ENCODE results near the gene ADGRL3.

The ADGRL3 gene

DNA sequence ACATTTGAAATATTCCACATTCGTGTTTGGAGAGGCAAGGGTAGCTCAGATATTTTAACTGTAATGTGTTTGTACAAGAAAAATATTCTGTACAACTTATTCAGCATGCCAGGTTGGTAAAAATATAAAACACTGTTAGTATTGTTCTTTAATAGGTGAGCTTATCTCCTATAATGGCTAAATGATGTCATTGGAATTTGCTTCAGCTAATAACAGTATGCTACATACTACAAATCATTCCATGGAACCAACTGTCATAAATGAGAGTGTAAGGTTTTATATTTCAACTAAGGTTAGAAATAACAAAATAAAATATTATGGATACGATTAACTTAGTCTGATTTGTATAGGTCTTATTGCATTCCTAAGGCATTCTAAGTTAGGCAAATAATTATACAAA is 206.6 kb downstream of the ADGRL3 start:
- H3K36me3 ChIP-seq (ENCODE audit: low read length) = no peaks in the 10 kb centered on the region
- H4K20me1 ChIP-seq (ENCODE audit: low read depth, low read length) = no peaks in the 10 kb centered on the region
- no peaks in the 10 kb centered on the region for H3K9me3 ChIP-seq (ENCODE audit: insufficient read depth, low read length)
- H3K4me2 ChIP-seq (ENCODE audit: low read depth, low read length, poor library complexity, severe bottlenecking) = no peak overlapping the region
- H3F3A ChIP-seq (ENCODE audit: insufficient read depth) = no peaks in the 10 kb centered on the region
- H3K9ac ChIP-seq (ENCODE audit: low read length) = no peak overlapping the region
- H3K9me2 ChIP-seq (replicated peaks; ENCODE audit: insufficient read depth, low read length) = no peaks in the 10 kb centered on the region
- H3K27ac ChIP-seq (ENCODE audit: low read depth, low read length) = no peak overlapping the region
- no peaks in the 10 kb centered on the region for H3K27me3 ChIP-seq (ENCODE audit: low read length)
- H3K79me2 ChIP-seq (ENCODE audit: insufficient read depth, low read length) = no peaks in the 10 kb centered on the region
- H3K4me3 ChIP-seq (ENCODE audit: insufficient read depth, low read length, poor library complexity, severe bottlenecking) = no peak overlapping the region
- TF ChIP-seq, protein P1, sequence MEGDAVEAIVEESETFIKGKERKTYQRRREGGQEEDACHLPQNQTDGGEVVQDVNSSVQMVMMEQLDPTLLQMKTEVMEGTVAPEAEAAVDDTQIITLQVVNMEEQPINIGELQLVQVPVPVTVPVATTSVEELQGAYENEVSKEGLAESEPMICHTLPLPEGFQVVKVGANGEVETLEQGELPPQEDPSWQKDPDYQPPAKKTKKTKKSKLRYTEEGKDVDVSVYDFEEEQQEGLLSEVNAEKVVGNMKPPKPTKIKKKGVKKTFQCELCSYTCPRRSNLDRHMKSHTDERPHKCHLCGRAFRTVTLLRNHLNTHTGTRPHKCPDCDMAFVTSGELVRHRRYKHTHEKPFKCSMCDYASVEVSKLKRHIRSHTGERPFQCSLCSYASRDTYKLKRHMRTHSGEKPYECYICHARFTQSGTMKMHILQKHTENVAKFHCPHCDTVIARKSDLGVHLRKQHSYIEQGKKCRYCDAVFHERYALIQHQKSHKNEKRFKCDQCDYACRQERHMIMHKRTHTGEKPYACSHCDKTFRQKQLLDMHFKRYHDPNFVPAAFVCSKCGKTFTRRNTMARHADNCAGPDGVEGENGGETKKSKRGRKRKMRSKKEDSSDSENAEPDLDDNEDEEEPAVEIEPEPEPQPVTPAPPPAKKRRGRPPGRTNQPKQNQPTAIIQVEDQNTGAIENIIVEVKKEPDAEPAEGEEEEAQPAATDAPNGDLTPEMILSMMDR (IDR thresholded peaks at IDR 0.05; ENCODE audit: insufficient read depth, low read length, poor library complexity, severe bottlenecking) = no peak
- no peak for TF ChIP-seq EZH2phosphoT487 (conservative IDR thresholded peaks at IDR 0.05; ENCODE audit: low read length)
- H2AFZ ChIP-seq (ENCODE audit: low read depth, low read length, severe bottlenecking) = no peak overlapping the region

DNA sequence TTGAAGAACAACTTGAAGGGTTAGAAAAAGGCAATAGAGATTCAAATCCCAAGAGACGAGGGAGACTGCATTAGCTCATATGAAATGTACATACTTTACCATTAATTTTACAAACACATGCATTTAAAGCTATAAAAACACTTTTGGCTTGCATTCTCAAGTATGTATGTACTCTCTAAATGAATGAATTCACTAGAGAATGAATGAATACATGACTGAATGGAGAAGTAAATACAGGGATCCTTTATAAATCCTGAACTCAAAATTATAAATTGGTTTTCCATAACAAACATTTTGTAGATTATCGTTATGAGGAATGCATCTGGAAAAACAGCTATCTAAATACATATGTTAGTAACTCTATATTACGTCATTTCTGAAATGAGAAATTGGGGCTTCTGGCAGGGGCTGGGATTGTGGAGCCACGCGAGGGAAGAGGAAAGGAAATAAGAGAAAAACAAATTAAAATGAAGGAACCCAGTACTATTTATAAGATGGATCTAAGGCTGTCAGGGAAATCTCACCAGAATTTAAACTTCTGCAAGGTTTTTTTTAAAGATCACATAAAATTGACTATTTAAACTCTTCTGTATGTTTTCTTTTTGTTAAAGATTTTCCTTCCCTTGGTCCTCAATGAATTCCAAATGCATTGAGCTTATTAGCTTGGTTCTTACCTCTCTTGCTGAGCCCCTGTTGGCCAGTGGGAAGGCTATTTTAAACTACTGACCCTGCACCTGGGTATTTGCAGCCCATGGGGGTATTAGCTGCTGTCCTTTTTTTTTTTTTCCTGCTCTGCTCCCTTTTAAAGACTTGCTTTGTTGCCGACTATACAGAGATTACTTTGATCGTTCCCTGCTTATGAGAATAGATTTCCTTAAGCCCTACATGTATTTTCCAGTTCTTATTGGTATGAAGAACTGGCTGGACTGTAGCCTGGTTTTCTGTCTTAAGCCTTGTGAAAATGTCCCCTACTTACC is 207.8 kb downstream of the ADGRL3 start:
- Histone ChIP-seq H3K4me2 (ENCODE audit: low read depth, low read length, poor library complexity, severe bottlenecking) (no peak overlapping the region), H3K79me2 (ENCODE audit: insufficient read depth, low read length) (no peaks in the 10 kb centered on the region)
- TF ChIP-seq, protein P1 (IDR thresholded peaks at IDR 0.05; ENCODE audit: insufficient read depth, low read length, poor library complexity, severe bottlenecking) = no peak
- no peak for TF ChIP-seq EZH2phosphoT487 (conservative IDR thresholded peaks at IDR 0.05; ENCODE audit: low read length)

DNA sequence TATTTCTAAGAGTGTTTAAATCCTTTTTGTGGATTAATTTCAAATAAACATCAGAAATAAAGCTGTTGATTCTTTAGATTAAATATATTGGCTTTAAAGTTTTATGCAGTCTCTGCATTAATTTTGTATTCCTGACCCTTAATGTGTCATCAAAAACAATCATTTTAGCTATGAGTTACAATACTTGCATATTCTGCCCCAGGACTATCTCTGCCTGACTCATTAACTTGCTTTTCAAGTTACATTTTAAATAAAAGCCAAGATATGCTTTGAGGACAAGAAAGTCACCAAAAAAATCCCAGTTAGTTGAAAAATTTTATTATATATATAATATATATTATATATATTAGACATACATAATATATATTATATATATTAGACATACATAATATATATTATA is 208.7 kb downstream of the ADGRL3 start:
- H3K9me3 ChIP-seq (ENCODE audit: insufficient read depth, low read length) = no peaks in the 10 kb centered on the region
- H3F3A ChIP-seq (ENCODE audit: insufficient read depth) = no peaks in the 10 kb centered on the region
- no peak overlapping the region for H3K9ac ChIP-seq (ENCODE audit: low read length)
- no peaks in the 10 kb centered on the region for H4K20me1 ChIP-seq (ENCODE audit: low read depth, low read length)
- no peak overlapping the region for H3K4me3 ChIP-seq (ENCODE audit: insufficient read depth, low read length, poor library complexity, severe bottlenecking)
- TF ChIP-seq, protein P1 (IDR thresholded peaks at IDR 0.05; ENCODE audit: insufficient read depth, low read length, poor library complexity, severe bottlenecking) = no peak
- H3K9me2 ChIP-seq (replicated peaks; ENCODE audit: insufficient read depth, low read length) = no peaks in the 10 kb centered on the region
- H3K27me3 ChIP-seq (ENCODE audit: low read length) = no peaks in the 10 kb centered on the region
- H3K4me2 ChIP-seq (ENCODE audit: low read depth, low read length, poor library complexity, severe bottlenecking) = no peak overlapping the region
- H3K27ac ChIP-seq (ENCODE audit: low read depth, low read length) = no peak overlapping the region
- H3K36me3 ChIP-seq (ENCODE audit: low read length) = no peaks in the 10 kb centered on the region
- H2AFZ ChIP-seq (ENCODE audit: low read depth, low read length, severe bottlenecking) = no peak overlapping the region
- H3K79me2 ChIP-seq (ENCODE audit: insufficient read depth, low read length) = no peaks in the 10 kb centered on the region

More for the DNA sequence above, 207.8 kb downstream of the ADGRL3 start:
- no peak overlapping the region for H3K27ac ChIP-seq (ENCODE audit: low read depth, low read length)
- H3K27me3 ChIP-seq (ENCODE audit: low read length) = no peaks in the 10 kb centered on the region
- no peaks in the 10 kb centered on the region for H3K9me2 ChIP-seq (replicated peaks; ENCODE audit: insufficient read depth, low read length)
- no peak overlapping the region for H2AFZ ChIP-seq (ENCODE audit: low read depth, low read length, severe bottlenecking)
- no peak overlapping the region for H3K9ac ChIP-seq (ENCODE audit: low read length)
- H4K20me1 ChIP-seq (ENCODE audit: low read depth, low read length) = no peaks in the 10 kb centered on the region
- no peak overlapping the region for H3K4me3 ChIP-seq (ENCODE audit: insufficient read depth, low read length, poor library complexity, severe bottlenecking)
- H3K36me3 ChIP-seq (ENCODE audit: low read length) = no peaks in the 10 kb centered on the region
- H3F3A ChIP-seq (ENCODE audit: insufficient read depth) = no peaks in the 10 kb centered on the region
- no peaks in the 10 kb centered on the region for H3K9me3 ChIP-seq (ENCODE audit: insufficient read depth, low read length)
